Fibroblast of skin of scalp (primary cell): ENCODE measurements around the gene CYBC1. TPM values are rescaled to one million over a fixed set of nuclear protein-coding genes. Genes with fewer than 3 reads are reported as not detected.

Experiments used
- DNase-seq: peaks from one replicate; pipeline ENCODE4 v3.0.0-alpha.2; 2013
- polyA plus RNA-seq, 2 experiments: library from polyadenylated mRNA; unstranded; fragments of 120-200 nt; gene quantifications; one replicate each; pipeline ENCODE4 v1.2.1, GENCODE V29; 2013; ENCODE audit not compliant: insufficient read length in 2 of 2

Gene CYBC1
- 51.0 TPM for polyA plus RNA-seq (2013, experiment 1 of 2; ENCODE audit: insufficient read length)
- 53.5 TPM for polyA plus RNA-seq (2013, experiment 2 of 2; ENCODE audit: insufficient read length)

GRCh38 chr17:82450357-82451106, at the start of gene CYBC1:
CYBC1 (minus strand) TSS chr17:82450752; CDS start chr17:82449254, 1,498 bp downstream.
- peak; percentile 95 for DNase-seq

GRCh38 chr17:82497483-82498405, 47.2 kb upstream of the CYBC1 start:
- DNase-seq, result peak; percentile 60

- DNase-seq, result peak; percentile 94
These were observed 46.2 kb upstream of the CYBC1 start for GRCh38 chr17:82496529-82497434.

- DNase-seq, result no peak
These were observed 45.4 kb upstream of the CYBC1 start for GRCh38 chr17:82495844-82496528.

GRCh38 chr17:82494236-82495055, 43.9 kb upstream of the CYBC1 start:
- DNase-seq, result peak; percentile 99

GRCh38 chr17:82493226-82493781, 42.8 kb upstream of the CYBC1 start:
- no peak for DNase-seq

GRCh38 chr17:82492643-82493225, 42.2 kb upstream of the CYBC1 start:
- DNase-seq, result peak; percentile 55

GRCh38 chr17:82491533-82491932, 41.0 kb upstream of the CYBC1 start:
- no peak for DNase-seq

- no peak for DNase-seq
These were observed 40.6 kb upstream of the CYBC1 start for GRCh38 chr17:82491196-82491530.

- DNase-seq, result no peak
These were observed 40.1 kb upstream of the CYBC1 start for GRCh38 chr17:82490512-82491195.

- DNase-seq, result no peak
These were observed 39.4 kb upstream of the CYBC1 start for GRCh38 chr17:82489851-82490511.

GRCh38 chr17:82489117-82489516, 38.6 kb upstream of the CYBC1 start:
- peak; percentile 49 for DNase-seq

- no peak for DNase-seq
These were observed 37.4 kb upstream of the CYBC1 start for GRCh38 chr17:82487910-82488309.

GRCh38 chr17:82486231-82487094, 35.9 kb upstream of the CYBC1 start:
- no peak for DNase-seq

- no peak for DNase-seq
These were observed 33.3 kb upstream of the CYBC1 start for GRCh38 chr17:82483836-82484235.

GRCh38 chr17:82483204-82483660, 32.7 kb upstream of the CYBC1 start:
- no peak for DNase-seq

- DNase-seq, result no peak
These were observed 29.8 kb upstream of the CYBC1 start for GRCh38 chr17:82480318-82480717.

- no peak for DNase-seq
These were observed 29.1 kb upstream of the CYBC1 start for GRCh38 chr17:82479602-82480001.
